Naive thymus-derived CD4-positive, alpha-beta T cell (primary cell): ENCODE measurements around the gene ATP13A2. TPM values are rescaled to one million over a fixed set of nuclear protein-coding genes. Genes with fewer than 3 reads are reported as not detected.

Experiments
- ATAC-seq: fragments of 150-1000 bp; cut with Tn5 transposase; 2 replicates; pipeline ENCODE4 v1.10.0; 2021; ENCODE audit warnings: mild to moderate bottlenecking, moderate library complexity
- CTCF ChIA-PET: fragments of 350-600 bp; sonication (Branson Sonifier 250); formaldehyde crosslinking; loops from one replicate; lab custom pipeline; 2021; ENCODE audit warnings: antibody characterized with exemption; lab: Charles Lee
- POLR2A ChIA-PET: fragments of 350-600 bp; sonication (Branson Sonifier 250); formaldehyde crosslinking; loops from one replicate; lab custom pipeline; 2021; ENCODE audit warnings: antibody characterized with exemption, inconsistent platforms; lab: Charles Lee
- DNase-seq, 9 donors: peaks; one replicate each; pipeline versions ENCODE4 v3.0.0 to v3.0.0-alpha.2; 2020 to 2022; ENCODE audit warnings: mixed read lengths in 1 of 9
- H3K27ac ChIP-seq: one replicate; pipeline ENCODE4 v1.7.0; 2013; ENCODE audit warnings: mild to moderate bottlenecking, low read depth, low read length, moderate library complexity
- H3K27me3 ChIP-seq, 2 donors: one replicate each; pipeline ENCODE4 v1.7.0; 2013; ENCODE audit warnings: low read length in 2 of 2, mild to moderate bottlenecking in 2 of 2, moderate library complexity in 2 of 2; ENCODE audit not compliant: control insufficient read depth in 2 of 2, insufficient read depth in 2 of 2
- H3K36me3 ChIP-seq, 3 experiments: 1 replicate in 2 of 3; 2 replicates in 1 of 3; pipeline ENCODE4 v1.7.0; 2013; ENCODE audit warnings: low read length in 3 of 3, mild to moderate bottlenecking in 3 of 3, moderate library complexity in 1 of 3; ENCODE audit not compliant: insufficient read depth in 3 of 3, control insufficient read depth in 2 of 3
- H3K4me1 ChIP-seq, 2 donors: one replicate each; pipeline ENCODE4 v1.7.0; 2013; ENCODE audit warnings: low read length in 2 of 2, mild to moderate bottlenecking in 2 of 2, moderate library complexity in 1 of 2; ENCODE audit not compliant: control insufficient read depth in 2 of 2, insufficient read depth in 2 of 2
- H3K4me3 ChIP-seq: 2 replicates; pipeline ENCODE4 v1.7.0; 2013; ENCODE audit warnings: mild to moderate bottlenecking, low read length
- H3K9me3 ChIP-seq, 3 experiments: 1 replicate in 2 of 3; 2 replicates in 1 of 3; pipeline ENCODE4 v1.7.0; 2013; ENCODE audit warnings: low read length in 3 of 3; ENCODE audit not compliant: control insufficient read depth in 2 of 3
- H3K27ac Mint-ChIP-seq, 9 donors: one replicate each; pipeline ENCODE4 v1.8.0; 2020 to 2022; ENCODE audit warnings: mixed read lengths in 9 of 9, mild to moderate bottlenecking in 8 of 9, moderate library complexity in 5 of 9, inconsistent platforms in 2 of 9
- H3K27me3 Mint-ChIP-seq, 5 donors: one replicate each; pipeline ENCODE4 v1.8.0; 2021 to 2022; ENCODE audit warnings: mixed read lengths in 5 of 5, mild to moderate bottlenecking in 1 of 5
- H3K36me3 Mint-ChIP-seq, 5 donors: one replicate each; pipeline ENCODE4 v1.8.0; 2020 to 2022; ENCODE audit warnings: mixed read lengths in 5 of 5, mild to moderate bottlenecking in 3 of 5, inconsistent platforms in 1 of 5
- H3K4me1 Mint-ChIP-seq, 7 donors: one replicate each; pipeline ENCODE4 v1.8.0; 2020 to 2022; ENCODE audit warnings: mixed read lengths in 7 of 7, mild to moderate bottlenecking in 3 of 7, inconsistent platforms in 1 of 7
- H3K4me3 Mint-ChIP-seq, 10 donors: one replicate each; pipeline ENCODE4 v1.8.0; 2020 to 2022; ENCODE audit warnings: mild to moderate bottlenecking in 10 of 10, mixed read lengths in 10 of 10, moderate library complexity in 6 of 10, inconsistent platforms in 2 of 10
- H3K9me3 Mint-ChIP-seq, 11 donors: one replicate each; pipeline ENCODE4 v1.8.0; 2020 to 2022; ENCODE audit warnings: mixed read lengths in 11 of 11, mild to moderate bottlenecking in 4 of 11, inconsistent platforms in 1 of 11, moderate library complexity in 1 of 11
- intact Hi-C, 2 donors: fragments of 100-400 bp; cut with micrococcal nuclease; formaldehyde crosslinking; loops; one replicate each; pipeline ENCODE4 v1.15.1; 2023
- polyA plus RNA-seq, 2 donors: library from polyadenylated mRNA; unstranded; fragments of 300-500 nt; fragmentation: Illumina TruSeq; gene quantifications; one replicate each; pipeline ENCODE4 v1.2.3, GENCODE V29; 2021
- total RNA-seq, 6 experiments: library from RNA in 5 of 6; stranded (reverse) in 5 of 6; gene quantifications; 1 replicate in 5 of 6; 2 replicates in 1 of 6; pipeline ENCODE4 v1.2.3 and lab custom pipeline; 2021 to 2026

ATP13A2 gene, protein sequence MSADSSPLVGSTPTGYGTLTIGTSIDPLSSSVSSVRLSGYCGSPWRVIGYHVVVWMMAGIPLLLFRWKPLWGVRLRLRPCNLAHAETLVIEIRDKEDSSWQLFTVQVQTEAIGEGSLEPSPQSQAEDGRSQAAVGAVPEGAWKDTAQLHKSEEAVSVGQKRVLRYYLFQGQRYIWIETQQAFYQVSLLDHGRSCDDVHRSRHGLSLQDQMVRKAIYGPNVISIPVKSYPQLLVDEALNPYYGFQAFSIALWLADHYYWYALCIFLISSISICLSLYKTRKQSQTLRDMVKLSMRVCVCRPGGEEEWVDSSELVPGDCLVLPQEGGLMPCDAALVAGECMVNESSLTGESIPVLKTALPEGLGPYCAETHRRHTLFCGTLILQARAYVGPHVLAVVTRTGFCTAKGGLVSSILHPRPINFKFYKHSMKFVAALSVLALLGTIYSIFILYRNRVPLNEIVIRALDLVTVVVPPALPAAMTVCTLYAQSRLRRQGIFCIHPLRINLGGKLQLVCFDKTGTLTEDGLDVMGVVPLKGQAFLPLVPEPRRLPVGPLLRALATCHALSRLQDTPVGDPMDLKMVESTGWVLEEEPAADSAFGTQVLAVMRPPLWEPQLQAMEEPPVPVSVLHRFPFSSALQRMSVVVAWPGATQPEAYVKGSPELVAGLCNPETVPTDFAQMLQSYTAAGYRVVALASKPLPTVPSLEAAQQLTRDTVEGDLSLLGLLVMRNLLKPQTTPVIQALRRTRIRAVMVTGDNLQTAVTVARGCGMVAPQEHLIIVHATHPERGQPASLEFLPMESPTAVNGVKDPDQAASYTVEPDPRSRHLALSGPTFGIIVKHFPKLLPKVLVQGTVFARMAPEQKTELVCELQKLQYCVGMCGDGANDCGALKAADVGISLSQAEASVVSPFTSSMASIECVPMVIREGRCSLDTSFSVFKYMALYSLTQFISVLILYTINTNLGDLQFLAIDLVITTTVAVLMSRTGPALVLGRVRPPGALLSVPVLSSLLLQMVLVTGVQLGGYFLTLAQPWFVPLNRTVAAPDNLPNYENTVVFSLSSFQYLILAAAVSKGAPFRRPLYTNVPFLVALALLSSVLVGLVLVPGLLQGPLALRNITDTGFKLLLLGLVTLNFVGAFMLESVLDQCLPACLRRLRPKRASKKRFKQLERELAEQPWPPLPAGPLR
- total RNA-seq, result 10 to 100 TPM; 32.9 to 57.4 (median 42.1) TPM
- 10 to 100 TPM; 25.6 to 59.1 TPM for polyA plus RNA-seq
- 30.8 reads per million, percentile 60 among the genes with 10 or more reads in this experiment for total RNA-seq (lab: John Stamatoyannopoulos, UW)

DNA sequence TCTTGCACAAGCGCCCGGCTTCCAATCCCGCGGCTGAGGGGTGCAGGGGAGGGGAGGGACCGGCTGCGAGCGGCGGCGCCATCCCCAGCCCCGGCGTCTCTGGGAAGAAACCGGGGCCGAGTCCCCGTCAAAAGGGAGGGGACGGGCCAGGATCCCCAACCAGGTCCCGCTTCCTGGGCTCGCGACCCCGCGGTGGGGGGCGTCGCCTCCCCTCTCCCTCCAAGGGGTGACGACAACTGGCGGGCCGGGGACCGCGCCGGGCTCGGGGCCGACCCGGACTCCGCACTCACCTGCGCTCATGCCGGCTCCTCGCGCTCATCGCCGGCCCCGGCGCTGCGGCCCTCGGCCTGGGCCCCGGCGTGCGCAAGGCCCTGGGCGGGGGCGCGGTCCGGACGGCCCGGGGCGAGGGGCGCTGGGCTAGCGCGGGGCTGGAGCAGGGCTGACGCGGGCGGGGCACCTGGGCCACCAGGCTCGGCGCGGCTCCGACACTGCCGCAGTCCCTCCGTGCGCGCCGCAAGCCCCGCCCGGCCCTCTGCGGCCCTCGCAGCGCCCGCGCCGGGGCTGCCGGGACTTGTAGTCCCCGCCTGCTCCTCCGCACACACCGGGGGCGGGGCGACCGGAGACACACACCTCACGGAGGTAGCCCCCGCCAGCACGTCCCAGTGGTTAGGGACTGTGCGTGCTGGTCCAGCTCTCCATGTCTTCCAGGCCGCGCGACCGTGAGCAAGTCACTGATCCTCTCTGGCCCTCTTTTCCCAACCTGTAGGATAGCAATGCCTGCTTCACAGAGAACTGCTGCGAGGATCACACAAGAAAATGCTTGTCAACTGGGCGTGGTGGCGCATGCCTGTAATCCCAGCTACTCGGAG, at the start of gene ATP13A2:
TSS of gene ATP13A2 (minus strand) at position 490 of the 869 bp plus-strand sequence. CDS start at position 300, 190 bp downstream.
- CTCF ChIA-PET, result no interaction called here
- Histone ChIP-seq H3K27ac (peak within 1 kb of the TSS; percentile 72), H3K36me3 (peaks cover 0 to 4% (median 0%) of the 10 kb centered on the region in 3 experiments), H3K4me1 (peaks cover 15 to 16% of the 10 kb centered on the region in 2 donors), H3K9me3 (no peaks in the 10 kb centered on the region), H3K27me3 (no peaks in the 10 kb centered on the region), H3K4me3 (peak within 1 kb of the TSS; percentile 72)
- DNase-seq (peak; percentile 76 to 87 (median 82)), ATAC-seq (peak; percentile 99)
- intact Hi-C loops, result loop anchor here (1.0 to 10.0 kb wide), 6 partner anchors 43 to 1484 kb away; partner anchors contain the start of genes SDHB (in 2 of the 2), DNAJC16 (in 1 of the 2) and SZRD1 (in 1 of the 2)
- POLR2A ChIA-PET, result interaction anchor here (0.6 to 1.9 kb wide), 3 partner anchors 33 to 1411 kb away, joined by 3 to 7 read pairs (median 3); no protein-coding TSS in a partner anchor
- H3K27me3 Mint-ChIP-seq, result peaks cover 0 to 2% (median 0%) of the 10 kb centered on the region in 5 donors
- peak within 1 kb of the TSS; percentile 23 to 83 (median 75) for H3K27ac Mint-ChIP-seq
- peaks cover 0 to 2% (median 0%) of the 10 kb centered on the region in 5 donors for H3K36me3 Mint-ChIP-seq
- peaks cover 9 to 27% (median 17%) of the 10 kb centered on the region in 7 donors for H3K4me1 Mint-ChIP-seq
- no peaks in the 10 kb centered on the region for H3K9me3 Mint-ChIP-seq
- peak within 1 kb of the TSS; percentile 81 to 91 (median 86) for H3K4me3 Mint-ChIP-seq

- intact Hi-C loops, result no loop called here
- Mint-ChIP-seq H3K4me3 (no peak overlapping the region), H3K27ac (peak overlapping the region in 1 of 9 donors; percentile 5), H3K36me3 (no peaks in the 10 kb centered on the region), H3K9me3 (peaks cover 0 to 11% (median 0%) of the 10 kb centered on the region in 11 donors), H3K4me1 (peaks cover 0 to 8% (median 0%) of the 10 kb centered on the region in 7 donors), H3K27me3 (peaks cover 4 to 19% (median 7%) of the 10 kb centered on the region in 5 donors)
- Histone ChIP-seq H3K9me3 (no peaks in the 10 kb centered on the region), H3K27me3 (no peaks in the 10 kb centered on the region), H3K4me3 (no peak overlapping the region), H3K27ac (no peak overlapping the region), H3K36me3 (no peaks in the 10 kb centered on the region), H3K4me1 (no peaks in the 10 kb centered on the region)
- POLR2A ChIA-PET, result no interaction called here
- DNase-seq (no peak), ATAC-seq (no peak)
- CTCF ChIA-PET, result no interaction called here
These were observed 49.8 kb upstream of the ATP13A2 start for GRCh38 chr1:17061486-17061885.

DNA sequence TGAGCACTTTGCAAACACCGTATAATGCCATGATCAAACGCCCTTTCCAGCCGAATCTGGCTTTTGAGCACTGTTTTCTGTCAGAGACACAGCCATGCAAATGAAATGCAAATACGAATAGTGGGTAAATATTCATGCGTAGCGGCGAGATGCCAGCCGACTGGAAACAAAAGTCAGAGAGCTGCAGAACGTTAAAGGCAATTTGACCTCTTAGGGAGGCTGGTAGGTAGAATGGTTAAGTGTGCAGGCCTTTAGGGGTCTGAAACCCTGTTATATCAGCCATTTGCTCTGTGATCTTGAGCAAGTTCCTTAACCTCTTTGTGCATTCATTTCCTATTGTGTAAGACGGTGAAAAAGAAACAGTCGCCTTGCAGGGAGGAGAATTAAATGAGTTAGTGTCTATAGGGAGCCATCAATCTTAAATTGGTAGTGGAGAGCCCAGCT, 48.6 kb upstream of the ATP13A2 start:
- H3K9me3 ChIP-seq, result no peaks in the 10 kb centered on the region
- Mint-ChIP-seq H3K9me3 (peaks cover 0 to 11% (median 0%) of the 10 kb centered on the region in 11 donors), H3K4me3 (no peak overlapping the region), H3K4me1 (peaks cover 0 to 8% (median 0%) of the 10 kb centered on the region in 7 donors), H3K36me3 (no peaks in the 10 kb centered on the region), H3K27ac (no peak overlapping the region), H3K27me3 (peaks cover 4 to 19% (median 7%) of the 10 kb centered on the region in 5 donors)
- no peaks in the 10 kb centered on the region for H3K36me3 ChIP-seq
- H3K27ac ChIP-seq, result no peak overlapping the region
- no peak for DNase-seq
- intact Hi-C loops, result no loop called here
- no peak for ATAC-seq
- no peaks in the 10 kb centered on the region for H3K4me1 ChIP-seq
- ChIA-PET CTCF (interaction anchor here (0.7 to 1.0 kb wide), 2 partner anchors 143 to 277 kb away, joined by 3 read pairs; no protein-coding TSS in a partner anchor), POLR2A (no interaction called here)
- no peak overlapping the region for H3K4me3 ChIP-seq
- H3K27me3 ChIP-seq, result no peaks in the 10 kb centered on the region

DNA sequence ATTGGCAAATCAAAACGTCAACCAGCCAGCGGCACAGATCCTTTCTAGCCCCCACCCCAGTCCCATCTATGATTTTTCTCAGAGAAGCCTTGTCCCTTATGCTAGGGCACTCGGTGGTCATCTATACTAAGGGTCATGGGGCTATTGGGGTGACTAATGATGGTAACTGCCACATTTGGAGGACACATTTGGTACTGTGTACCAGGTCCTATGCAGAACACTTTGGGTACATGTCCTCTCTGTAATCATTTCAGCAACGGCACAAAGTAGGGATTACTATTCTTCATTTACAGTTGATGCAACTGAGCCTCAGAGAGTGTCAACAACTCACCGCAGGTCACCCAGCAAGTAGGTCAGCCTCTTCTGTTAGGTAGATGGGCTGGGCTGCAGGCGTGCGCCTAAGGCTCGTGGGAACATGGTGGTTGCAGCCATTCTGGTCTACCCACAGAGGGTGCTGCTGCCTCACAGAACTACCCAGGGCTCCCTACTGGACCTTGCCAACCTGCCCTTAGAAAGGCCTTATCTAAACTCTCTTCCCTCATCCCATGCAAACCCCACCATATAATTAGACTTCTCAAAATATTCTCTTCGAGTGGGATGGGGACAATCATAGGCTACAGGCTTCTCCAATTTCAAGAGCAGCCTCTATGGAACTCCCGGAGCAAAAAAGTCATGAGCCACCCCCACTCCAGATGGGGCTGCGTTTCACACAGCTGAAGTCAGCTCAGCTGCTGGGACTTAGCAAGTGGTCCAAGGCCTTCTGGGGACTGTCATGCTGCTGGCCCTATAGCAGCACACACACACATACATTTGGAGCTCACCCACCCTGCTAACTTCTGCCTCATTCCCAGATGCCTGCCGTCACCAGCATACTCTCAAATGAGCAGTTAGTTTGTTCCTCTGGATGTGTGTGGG, 47.9 kb upstream of the ATP13A2 start:
- Histone ChIP-seq H3K36me3 (no peaks in the 10 kb centered on the region), H3K4me1 (no peaks in the 10 kb centered on the region), H3K27ac (no peak overlapping the region), H3K9me3 (no peaks in the 10 kb centered on the region), H3K4me3 (no peak overlapping the region), H3K27me3 (no peaks in the 10 kb centered on the region)
- H3K4me1 Mint-ChIP-seq, result peaks cover 0 to 8% (median 0%) of the 10 kb centered on the region in 7 donors
- no peak overlapping the region for H3K4me3 Mint-ChIP-seq
- intact Hi-C loops, result loop anchor here (2.0 to 10.0 kb wide), 2 partner anchors 177 to 695 kb away; partner anchors contain the start of gene SZRD1 (in 1 of the 2)
- ChIA-PET CTCF (interaction anchor here (1.0 kb wide), 1 partner anchor 277 kb away, joined by 3 read pairs; no protein-coding TSS in a partner anchor), POLR2A (no interaction called here)
- ATAC-seq, result peak; percentile 95
- H3K36me3 Mint-ChIP-seq, result no peaks in the 10 kb centered on the region
- peaks cover 4 to 19% (median 7%) of the 10 kb centered on the region in 5 donors for H3K27me3 Mint-ChIP-seq
- DNase-seq, result peak in 5 of 9 donors; percentile 7 to 37 (median 21)
- peaks cover 0 to 6% (median 0%) of the 10 kb centered on the region in 11 donors for H3K9me3 Mint-ChIP-seq
- no peak overlapping the region for H3K27ac Mint-ChIP-seq

DNA sequence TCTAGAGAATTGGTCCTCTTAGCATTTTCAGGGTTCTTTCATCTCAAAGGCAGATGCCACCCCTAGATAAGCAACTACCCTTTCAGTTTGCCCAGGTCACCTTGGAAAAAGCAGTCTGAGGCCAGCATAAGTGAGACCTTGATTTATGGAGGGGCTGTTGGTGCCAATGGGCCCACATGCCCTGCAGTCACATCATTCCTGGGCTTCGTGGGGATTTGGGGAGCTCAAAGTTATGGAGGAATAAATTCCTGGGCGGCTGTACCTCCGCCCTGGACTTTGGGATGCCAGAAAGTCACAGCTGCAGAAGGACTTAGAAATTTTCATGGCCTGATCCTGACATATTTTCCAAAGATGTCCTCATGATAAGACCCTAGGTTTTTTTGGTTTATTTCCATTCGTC, 44.8 kb upstream of the ATP13A2 start:
- H3K27me3 Mint-ChIP-seq, result peaks cover 0 to 14% (median 7%) of the 10 kb centered on the region in 5 donors
- Histone ChIP-seq H3K4me1 (peaks cover 13 to 14% of the 10 kb centered on the region in 2 donors), H3K27ac (no peak overlapping the region), H3K27me3 (no peaks in the 10 kb centered on the region), H3K36me3 (peaks cover 0 to 3% (median 0%) of the 10 kb centered on the region in 3 experiments), H3K4me3 (no peak overlapping the region), H3K9me3 (no peaks in the 10 kb centered on the region)
- no peaks in the 10 kb centered on the region for H3K36me3 Mint-ChIP-seq
- no peak for ATAC-seq
- DNase-seq, result no peak
- no peak overlapping the region for H3K27ac Mint-ChIP-seq
- H3K9me3 Mint-ChIP-seq, result peaks cover 0 to 1% (median 0%) of the 10 kb centered on the region in 11 donors
- POLR2A ChIA-PET, result no interaction called here
- peak overlapping the region in 3 of 10 donors; percentile 22 to 39 (median 29) for H3K4me3 Mint-ChIP-seq
- H3K4me1 Mint-ChIP-seq, result peaks cover 0 to 30% (median 24%) of the 10 kb centered on the region in 7 donors
- CTCF ChIA-PET, result no interaction called here
- intact Hi-C loops, result loop anchor here in 1 of 2 donors (10.0 kb wide), 1 partner anchor 692 kb away; the partner anchor contains the start of gene SZRD1
